Liver (tissue), 9 donors: ENCODE data around the gene MIDN. TPM values are rescaled to one million over a fixed set of nuclear protein-coding genes. Genes with fewer than 3 reads are reported as not detected.
"Not testable (repeated sequence)": the region's sequence is repeated elsewhere in the genome, so short reads cannot be mapped to it uniquely, and the experiment has no call there.

Experiments
- DNase-seq: peaks from one replicate; pipeline ENCODE4 v3.0.0-alpha.2; 2017; ENCODE audit warnings: low spot score
- H3K27ac ChIP-seq, 2 donors: one replicate each; pipeline ENCODE4 v1.7.0; 2013; ENCODE audit warnings: inconsistent platforms in 2 of 2, low read length in 2 of 2, control low read depth in 1 of 2, low read depth in 1 of 2, mild to moderate bottlenecking in 1 of 2
- H3K27me3 ChIP-seq, 4 donors: one replicate each; pipeline versions ENCODE4 v1.6.1 to v1.7.0; 2013; ENCODE audit warnings: low read length in 3 of 4, inconsistent platforms in 1 of 4, mild to moderate bottlenecking in 1 of 4, moderate library complexity in 1 of 4; ENCODE audit not compliant: control insufficient read depth in 4 of 4, insufficient read depth in 4 of 4
- H3K36me3 ChIP-seq, 4 donors: one replicate each; pipeline versions ENCODE4 v1.6.1 to v1.7.0; 2013; ENCODE audit warnings: low read length in 3 of 4, mild to moderate bottlenecking in 3 of 4, low read depth in 1 of 4, moderate library complexity in 1 of 4; ENCODE audit not compliant: control insufficient read depth in 4 of 4, insufficient read depth in 3 of 4
- H3K4me1 ChIP-seq, 4 donors: one replicate each; pipeline versions ENCODE4 v1.6.1 to v1.7.0; 2013; ENCODE audit warnings: low read length in 3 of 4, mild to moderate bottlenecking in 3 of 4, moderate library complexity in 1 of 4; ENCODE audit not compliant: control insufficient read depth in 4 of 4, insufficient read depth in 4 of 4
- H3K4me3 ChIP-seq, 3 donors: one replicate each; pipeline versions ENCODE4 v1.6.1 to v1.7.0; 2013; ENCODE audit warnings: low read length in 3 of 3, control low read depth in 1 of 3, low read depth in 1 of 3, mild to moderate bottlenecking in 1 of 3
- H3K9ac ChIP-seq, 2 donors: one replicate each; pipeline ENCODE4 v1.7.0; 2013; ENCODE audit warnings: low read length in 2 of 2, mild to moderate bottlenecking in 2 of 2, moderate library complexity in 2 of 2, control low read depth in 1 of 2, low read depth in 1 of 2
- H3K9me3 ChIP-seq, 4 donors: one replicate each; pipeline versions ENCODE4 v1.6.1 to v1.7.0; 2013; ENCODE audit warnings: low read length in 3 of 4; ENCODE audit not compliant: control insufficient read depth in 4 of 4
- EGR1 ChIP-seq, 2 donors: IDR thresholded peaks; 2 replicates each; pipeline ENCODE4 v1.6.1; 2016 to 2018; ENCODE audit warnings: antibody characterized with exemption in 2 of 2, low read depth in 2 of 2
- FOXA1 ChIP-seq: IDR thresholded peaks from 2 replicates; pipeline ENCODE4 v1.6.1; 2016; ENCODE audit warnings: antibody characterized with exemption
- FOXA2 ChIP-seq: IDR thresholded peaks from 2 replicates; pipeline ENCODE4 v1.6.1; 2016; ENCODE audit warnings: antibody characterized with exemption
- HNF4A ChIP-seq, 2 donors: conservative IDR thresholded peaks; 2 replicates each; pipeline ENCODE4 v1.6.1; 2016; ENCODE audit warnings: antibody characterized with exemption in 2 of 2, mild to moderate bottlenecking in 2 of 2
- JUND ChIP-seq, 2 donors: IDR thresholded peaks; 2 replicates each; pipeline ENCODE4 v1.6.1; 2016; ENCODE audit warnings: antibody characterized with exemption in 2 of 2
- RAD21 ChIP-seq, 2 donors: IDR thresholded peaks; 2 replicates each; pipeline ENCODE4 v1.6.1; 2016; ENCODE audit warnings: antibody characterized with exemption in 2 of 2, mild to moderate bottlenecking in 2 of 2
- RXRA ChIP-seq, 2 donors: IDR thresholded peaks; 2 replicates each; pipeline ENCODE4 v1.6.1; 2017 to 2018; ENCODE audit warnings: antibody characterized with exemption in 2 of 2, mild to moderate bottlenecking in 1 of 2
- SP1 ChIP-seq: IDR thresholded peaks from 2 replicates; pipeline ENCODE4 v1.6.1; 2018; ENCODE audit warnings: antibody characterized with exemption, mild to moderate bottlenecking
- TAF1 ChIP-seq: conservative IDR thresholded peaks from 2 replicates; pipeline ENCODE4 v1.6.1; 2016; ENCODE audit warnings: antibody characterized with exemption, mild to moderate bottlenecking
- YY1 ChIP-seq: IDR thresholded peaks from 2 replicates; pipeline ENCODE4 v1.6.1; 2016; ENCODE audit warnings: antibody characterized with exemption, mild to moderate bottlenecking
- WGBS: extraction: QIAGEN DNeasy Blood & Tissue Kit; methylation state at CpG from one replicate; pipeline ENCODE4 v1.1.7; 2013; 5-methylcytosine and 5-hydroxymethylcytosine counted together
- polyA plus RNA-seq, 2 donors: library from polyadenylated mRNA; stranded (reverse) in 1 of 2; unstranded in 1 of 2; fragments of 200-250 nt in 1 of 2; fragments of >200 nt in 1 of 2; fragmentation: Nextera tagmentation in 1 of 2; extraction: Ambion mirVana in 1 of 2; gene quantifications; one replicate each; pipeline versions ENCODE4 v1.2.1 to v1.2.3, GENCODE V29; 2013 to 2015
- total RNA-seq, 2 donors: library from RNA; depleted of rRNA; stranded (reverse); fragments of >200 nt; gene quantifications; one replicate each; pipeline ENCODE4 v1.2.3, GENCODE V29; 2014
- TF ChIP-seq, protein P1 (sequence below): IDR thresholded peaks from 2 replicates; pipeline ENCODE4 v1.6.1; 2016; ENCODE audit warnings: antibody characterized with exemption, mild to moderate bottlenecking
- TF ChIP-seq, protein P2 (sequence below): IDR thresholded peaks from 2 replicates; pipeline ENCODE4 v1.6.1; 2016; ENCODE audit warnings: antibody characterized with exemption
- donor health status: healthy.
- donor health status: healthy.
- donor health status: healthy.
- donor health status: healthy.
- donor health status: healthy.

MIDN gene
- total and polyA plus RNA-seq, 4 donors = 2.9 to 22.9 (median 11.8) TPM

DNA sequence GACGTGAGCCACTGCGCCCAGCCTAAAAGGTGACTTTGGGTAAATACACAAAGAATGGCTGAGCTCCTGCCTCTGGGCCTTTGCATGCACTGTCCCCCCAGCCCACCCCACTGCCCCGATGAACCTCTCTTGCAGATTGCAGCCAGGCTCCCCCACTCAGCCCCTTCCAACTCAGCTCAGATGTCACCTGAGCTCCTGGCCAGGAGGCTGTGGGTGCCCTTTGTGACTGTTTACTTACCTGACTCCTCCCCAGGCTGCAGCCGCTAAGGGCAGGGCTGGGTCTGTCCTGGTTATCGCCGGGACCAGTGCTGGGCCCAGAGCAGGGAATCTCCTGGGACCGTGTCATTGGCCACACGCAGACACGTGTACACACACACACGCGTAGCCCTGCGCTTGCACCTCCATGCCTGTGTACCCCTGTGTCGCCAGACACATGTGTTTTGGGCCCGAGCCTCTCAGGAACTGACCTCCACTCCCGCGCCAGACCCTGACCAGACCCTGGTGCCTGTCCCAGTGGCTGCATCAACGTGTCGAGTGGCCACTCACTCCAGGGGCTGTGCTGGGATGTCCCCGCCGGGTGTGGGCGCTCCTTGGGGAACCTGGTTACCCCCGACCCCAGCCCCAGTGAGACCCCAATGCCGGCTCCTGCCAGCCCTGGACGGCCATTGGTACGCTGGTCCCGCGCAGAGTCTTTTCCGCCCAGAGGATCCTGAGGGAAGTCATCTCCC, 56.0 kb downstream of the MIDN start:
- TF ChIP-seq HNF4A (conservative IDR thresholded peaks at IDR 0.05) = peak; percentile 65 to 82
- TF ChIP-seq RAD21 (IDR thresholded peaks at IDR 0.05) = peak in 1 of 2 donors; percentile 52
- peak; percentile 87 for TF ChIP-seq SP1
- TF ChIP-seq JUND (IDR thresholded peaks at IDR 0.05) = no peak
- TF ChIP-seq, protein P1, sequence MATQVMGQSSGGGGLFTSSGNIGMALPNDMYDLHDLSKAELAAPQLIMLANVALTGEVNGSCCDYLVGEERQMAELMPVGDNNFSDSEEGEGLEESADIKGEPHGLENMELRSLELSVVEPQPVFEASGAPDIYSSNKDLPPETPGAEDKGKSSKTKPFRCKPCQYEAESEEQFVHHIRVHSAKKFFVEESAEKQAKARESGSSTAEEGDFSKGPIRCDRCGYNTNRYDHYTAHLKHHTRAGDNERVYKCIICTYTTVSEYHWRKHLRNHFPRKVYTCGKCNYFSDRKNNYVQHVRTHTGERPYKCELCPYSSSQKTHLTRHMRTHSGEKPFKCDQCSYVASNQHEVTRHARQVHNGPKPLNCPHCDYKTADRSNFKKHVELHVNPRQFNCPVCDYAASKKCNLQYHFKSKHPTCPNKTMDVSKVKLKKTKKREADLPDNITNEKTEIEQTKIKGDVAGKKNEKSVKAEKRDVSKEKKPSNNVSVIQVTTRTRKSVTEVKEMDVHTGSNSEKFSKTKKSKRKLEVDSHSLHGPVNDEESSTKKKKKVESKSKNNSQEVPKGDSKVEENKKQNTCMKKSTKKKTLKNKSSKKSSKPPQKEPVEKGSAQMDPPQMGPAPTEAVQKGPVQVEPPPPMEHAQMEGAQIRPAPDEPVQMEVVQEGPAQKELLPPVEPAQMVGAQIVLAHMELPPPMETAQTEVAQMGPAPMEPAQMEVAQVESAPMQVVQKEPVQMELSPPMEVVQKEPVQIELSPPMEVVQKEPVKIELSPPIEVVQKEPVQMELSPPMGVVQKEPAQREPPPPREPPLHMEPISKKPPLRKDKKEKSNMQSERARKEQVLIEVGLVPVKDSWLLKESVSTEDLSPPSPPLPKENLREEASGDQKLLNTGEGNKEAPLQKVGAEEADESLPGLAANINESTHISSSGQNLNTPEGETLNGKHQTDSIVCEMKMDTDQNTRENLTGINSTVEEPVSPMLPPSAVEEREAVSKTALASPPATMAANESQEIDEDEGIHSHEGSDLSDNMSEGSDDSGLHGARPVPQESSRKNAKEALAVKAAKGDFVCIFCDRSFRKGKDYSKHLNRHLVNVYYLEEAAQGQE = peak; percentile 37
- TF ChIP-seq, protein P2, sequence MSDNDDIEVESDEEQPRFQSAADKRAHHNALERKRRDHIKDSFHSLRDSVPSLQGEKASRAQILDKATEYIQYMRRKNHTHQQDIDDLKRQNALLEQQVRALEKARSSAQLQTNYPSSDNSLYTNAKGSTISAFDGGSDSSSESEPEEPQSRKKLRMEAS = no peak
- peak; percentile 62 to 84 for TF ChIP-seq RXRA (IDR thresholded peaks at IDR 0.05)
- TF ChIP-seq FOXA2 = peak; percentile 90
- TF ChIP-seq FOXA1 = peak; percentile 85
- no peak for TF ChIP-seq EGR1 (IDR thresholded peaks at IDR 0.05; ENCODE audit: low read depth in 2 of 2)
- no peak for TF ChIP-seq YY1
- TF ChIP-seq TAF1 = no peak
- DNase-seq = peak; percentile 64
- H3K9ac ChIP-seq = no peak overlapping the region

DNA sequence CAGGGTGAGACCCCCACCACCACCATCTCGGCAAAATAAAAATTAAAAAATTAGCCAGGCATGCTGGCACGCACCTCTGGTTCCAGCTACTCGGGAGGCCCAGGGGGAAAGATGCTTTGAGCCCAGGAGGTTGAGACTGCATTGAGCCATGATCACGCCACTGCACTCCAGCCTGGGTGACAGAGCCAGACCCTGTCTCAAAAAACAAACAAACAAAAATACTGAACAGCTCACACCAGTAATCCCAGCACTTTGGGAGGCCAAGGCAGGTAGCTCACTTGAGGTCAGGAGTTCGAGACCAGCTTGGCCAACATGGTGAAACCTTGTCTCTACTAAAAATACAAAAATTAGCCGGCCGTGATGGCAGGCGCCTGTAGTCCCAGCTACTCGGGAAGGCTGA, 57.0 kb downstream of the MIDN start:
- H3K9ac ChIP-seq, H3K27me3 ChIP-seq, H3K27ac ChIP-seq, H3K36me3 ChIP-seq, H3K9me3 ChIP-seq, H3K4me3 ChIP-seq, DNase-seq: not testable (repeated sequence)
- WGBS = 95% methylated on average over 9 of the region's 9 CpGs
- H3K4me1 ChIP-seq = peaks cover 2 to 10% (median 7%) of the 10 kb centered on the region in 4 donors

More for the DNA sequence above, 56.0 kb downstream of the MIDN start:
- Histone ChIP-seq H3K36me3 (no peaks in the 10 kb centered on the region), H3K4me3 (peak overlapping the region in 1 of 3 donors; percentile 14), H3K4me1 (peaks cover 2 to 10% (median 7%) of the 10 kb centered on the region in 4 donors), H3K27ac (peak overlapping the region; percentile 64 to 77), H3K9me3 (no peaks in the 10 kb centered on the region), H3K27me3 (no peaks in the 10 kb centered on the region)
- 59% methylated on average over 28 of the region's 28 CpGs for WGBS

DNA sequence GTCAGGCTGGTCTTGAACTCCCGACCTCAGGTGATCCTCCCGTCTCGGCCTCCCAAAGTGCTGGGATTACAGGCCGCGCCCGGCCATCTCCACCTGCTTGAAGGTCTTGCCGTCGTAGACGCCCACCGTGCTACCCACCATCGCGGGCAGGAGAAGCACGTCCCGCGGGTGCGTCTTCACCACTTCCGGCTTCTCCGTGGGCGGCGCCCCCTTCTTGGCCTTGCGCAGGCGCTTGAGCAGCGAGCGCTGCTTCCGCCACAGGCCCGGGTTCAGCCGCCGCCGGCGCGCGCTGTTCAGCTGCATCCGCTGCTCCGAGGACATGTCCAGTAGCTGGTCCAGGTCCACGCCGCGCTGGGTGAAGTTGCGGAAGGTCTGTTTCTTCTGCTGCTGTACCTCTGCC, 58.9 kb downstream of the MIDN start:
- 93% methylated on average over 38 of the region's 38 CpGs for WGBS
- H3K9ac ChIP-seq = no peak overlapping the region
- DNase-seq = no peak
- H3K36me3 ChIP-seq = no peaks in the 10 kb centered on the region
- no peaks in the 10 kb centered on the region for H3K27me3 ChIP-seq
- H3K4me3 ChIP-seq = no peak overlapping the region
- H3K9me3 ChIP-seq = no peaks in the 10 kb centered on the region
- TF ChIP-seq RXRA (IDR thresholded peaks at IDR 0.05) = no peak
- TF ChIP-seq, protein P2 = no peak
- peaks cover 2 to 10% (median 7%) of the 10 kb centered on the region in 4 donors for H3K4me1 ChIP-seq
- no peak overlapping the region for H3K27ac ChIP-seq
